NCI-H82 (cell line): Measurements from ENCODE around the gene LCE2C.

Experiments used
- DNase-seq: peaks from one replicate; lab custom pipeline; 2025; lab: John Stamatoyannopoulos, UW

The LCE2C gene

DNA sequence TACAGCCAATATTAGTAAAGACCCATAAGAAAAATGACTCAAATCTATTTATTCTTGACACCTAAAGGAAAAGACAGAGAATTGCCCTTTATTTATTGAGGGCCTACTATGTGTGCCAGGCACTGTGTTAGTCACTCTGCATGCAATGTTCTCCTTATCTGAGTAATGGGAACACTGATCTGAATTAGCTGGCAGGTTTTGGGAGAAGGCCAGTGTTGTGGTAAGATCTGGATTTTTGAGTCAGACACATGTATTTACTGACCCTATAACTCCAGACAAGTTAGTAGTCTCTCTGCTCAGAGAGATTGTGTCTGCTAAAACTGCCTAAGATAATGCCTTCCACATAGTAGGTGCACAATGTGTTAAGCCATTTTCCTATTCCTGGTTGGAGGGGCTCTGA, 50.2 kb downstream of the LCE2C start:
- no peak for DNase-seq
